Medulla oblongata (tissue), 1 donor: Measurements from ENCODE around the gene PLSCR4.

Source experiments
- DNase-seq: peaks from one replicate; pipeline ENCODE4 v3.0.0-alpha.2; 2015; ENCODE audit errors: extremely low spot score

Gene PLSCR4

GRCh38 chr3:146195030-146195429 lies 55.9 kb downstream of the PLSCR4 start:
- DNase-seq, result no peak

- DNase-seq, result no peak
These were observed 59.9 kb downstream of the PLSCR4 start for GRCh38 chr3:146191051-146191450.

DNA sequence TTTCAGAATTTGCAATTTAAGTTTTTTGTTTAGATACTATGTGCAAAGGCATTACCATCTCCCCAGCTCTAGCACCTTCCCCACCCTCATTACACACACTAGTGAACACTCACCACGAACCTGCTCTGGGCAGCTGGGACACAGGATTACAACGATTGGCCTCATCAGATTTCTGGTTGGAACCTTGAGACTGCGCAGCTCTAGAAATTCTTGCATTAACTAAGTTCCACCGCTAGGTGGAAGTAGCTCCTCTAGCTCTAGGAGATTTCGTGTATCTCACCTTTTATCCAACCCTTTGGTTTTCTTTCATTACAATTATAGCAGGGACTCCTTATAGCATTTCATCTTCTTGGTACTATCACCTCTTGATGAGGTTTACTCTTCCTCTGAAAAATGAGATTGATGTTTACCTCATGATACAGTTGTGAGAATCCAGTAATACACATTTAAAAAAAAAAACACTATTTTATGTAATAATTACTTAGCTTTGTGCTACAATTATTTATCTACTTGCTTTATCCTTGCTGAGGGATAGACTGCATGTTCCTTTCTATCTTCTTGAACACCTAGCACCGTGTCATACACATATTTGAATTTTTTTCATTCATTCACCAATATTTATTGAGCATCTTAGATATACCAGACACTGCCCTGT lies 61.3 kb downstream of the PLSCR4 start:
- DNase-seq, result peak; percentile 68

DNA sequence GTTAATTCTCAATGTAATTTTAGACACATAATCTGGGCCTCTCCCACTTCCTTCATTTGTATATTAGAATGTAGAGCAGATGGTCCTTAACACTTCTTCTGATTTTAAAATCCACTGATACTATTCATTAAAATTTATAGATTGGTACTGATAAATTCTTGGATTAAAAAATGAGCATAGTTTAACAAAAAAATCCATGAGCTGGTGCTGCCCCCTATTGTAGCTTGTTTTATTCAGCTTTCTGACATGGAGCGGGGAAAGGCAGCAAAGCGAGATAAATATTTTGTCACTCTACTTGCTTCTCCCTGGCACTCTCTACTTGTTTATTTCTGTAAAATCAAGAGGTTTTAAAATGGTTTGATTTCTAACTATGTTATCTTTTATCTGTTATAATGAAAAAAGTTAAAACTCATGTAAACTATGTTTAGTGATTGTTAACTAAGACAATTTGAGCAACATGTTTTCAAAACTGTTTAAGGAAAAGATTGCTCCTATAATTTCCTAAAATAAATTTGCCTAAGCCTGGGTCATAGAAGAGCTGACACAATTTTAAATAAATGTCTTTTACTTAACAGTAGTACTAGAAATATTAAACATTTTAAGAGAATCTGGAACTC lies 63.5 kb downstream of the PLSCR4 start:
- peak; percentile 71 for DNase-seq

GRCh38 chr3:146184241-146185015 lies 66.5 kb downstream of the PLSCR4 start:
- no peak for DNase-seq

- no peak for DNase-seq
These were observed 69.7 kb downstream of the PLSCR4 start for GRCh38 chr3:146181216-146181615.

DNA sequence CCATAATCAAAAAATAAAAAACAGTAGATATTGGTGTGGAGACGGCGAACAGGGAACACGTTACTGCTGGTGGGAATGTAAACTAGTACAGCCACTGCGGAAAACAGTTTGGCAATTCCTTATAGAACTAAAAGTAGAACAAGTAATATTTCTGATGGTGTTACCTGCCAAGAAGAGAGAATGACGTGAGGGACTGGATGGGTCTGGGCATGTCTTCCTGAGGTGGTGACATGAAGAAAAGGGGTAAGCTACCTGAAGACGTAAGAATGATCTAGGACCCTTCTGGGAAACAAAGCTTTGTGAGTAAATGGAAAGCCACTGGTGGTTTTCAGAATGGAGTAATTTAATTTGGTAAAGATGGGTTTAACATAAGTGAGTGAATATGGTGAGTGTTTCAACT lies 70.5 kb downstream of the PLSCR4 start:
- no peak for DNase-seq

- peak; percentile 47 for DNase-seq
These were observed 72.8 kb downstream of the PLSCR4 start for GRCh38 chr3:146178006-146178689.

GRCh38 chr3:146177519-146177918 lies 73.4 kb downstream of the PLSCR4 start:
- DNase-seq, result peak; percentile 56

DNA sequence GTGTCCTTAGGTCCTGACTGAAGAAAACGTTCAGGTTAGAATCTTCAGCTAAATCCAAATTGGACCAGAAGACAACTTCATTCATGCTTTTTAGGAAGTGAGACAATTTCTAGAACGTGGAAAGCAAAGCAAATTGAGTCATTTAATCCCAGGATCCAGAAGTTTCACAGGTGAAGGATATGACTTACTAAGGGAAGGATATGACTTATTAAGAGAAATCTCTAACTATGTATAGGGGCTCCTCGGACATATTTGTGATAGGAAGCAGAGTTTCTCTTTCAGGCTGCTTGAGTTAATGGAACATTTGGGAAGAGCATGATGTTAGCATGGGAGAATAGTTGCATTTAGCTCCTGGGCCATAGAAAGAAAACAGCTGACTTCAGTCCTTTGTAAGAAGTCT lies 73.8 kb downstream of the PLSCR4 start:
- no peak for DNase-seq

- DNase-seq, result no peak
These were observed 78.3 kb downstream of the PLSCR4 start for GRCh38 chr3:146172586-146172985.

- no peak for DNase-seq
These were observed 80.3 kb downstream of the PLSCR4 start for GRCh38 chr3:146170591-146170990.

DNA sequence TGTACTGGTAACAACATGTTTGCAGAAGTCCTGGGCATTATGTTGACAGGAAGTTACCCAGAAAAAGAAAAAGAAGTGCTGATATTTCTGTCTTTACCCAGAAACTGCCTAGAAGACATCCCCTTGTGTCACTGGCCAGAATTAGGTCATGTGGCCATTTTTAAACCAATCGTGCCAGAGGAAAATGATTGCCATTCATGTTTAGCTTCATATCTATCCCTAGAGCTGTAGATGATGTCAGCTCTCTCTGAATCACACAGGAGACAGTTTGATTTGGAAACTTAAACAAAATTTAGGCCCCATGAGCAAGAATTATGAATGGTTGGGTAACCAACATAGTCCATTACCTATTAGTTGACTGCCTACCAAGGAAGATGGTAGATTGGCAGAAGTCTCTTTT lies 81.0 kb downstream of the PLSCR4 start:
- no peak for DNase-seq

- DNase-seq, result no peak
These were observed 84.1 kb downstream of the PLSCR4 start for GRCh38 chr3:146166826-146167225.

- DNase-seq, result no peak
These were observed 84.5 kb downstream of the PLSCR4 start for GRCh38 chr3:146166415-146166821.

- no peak for DNase-seq
These were observed 85.0 kb downstream of the PLSCR4 start for GRCh38 chr3:146165877-146166276.

DNA sequence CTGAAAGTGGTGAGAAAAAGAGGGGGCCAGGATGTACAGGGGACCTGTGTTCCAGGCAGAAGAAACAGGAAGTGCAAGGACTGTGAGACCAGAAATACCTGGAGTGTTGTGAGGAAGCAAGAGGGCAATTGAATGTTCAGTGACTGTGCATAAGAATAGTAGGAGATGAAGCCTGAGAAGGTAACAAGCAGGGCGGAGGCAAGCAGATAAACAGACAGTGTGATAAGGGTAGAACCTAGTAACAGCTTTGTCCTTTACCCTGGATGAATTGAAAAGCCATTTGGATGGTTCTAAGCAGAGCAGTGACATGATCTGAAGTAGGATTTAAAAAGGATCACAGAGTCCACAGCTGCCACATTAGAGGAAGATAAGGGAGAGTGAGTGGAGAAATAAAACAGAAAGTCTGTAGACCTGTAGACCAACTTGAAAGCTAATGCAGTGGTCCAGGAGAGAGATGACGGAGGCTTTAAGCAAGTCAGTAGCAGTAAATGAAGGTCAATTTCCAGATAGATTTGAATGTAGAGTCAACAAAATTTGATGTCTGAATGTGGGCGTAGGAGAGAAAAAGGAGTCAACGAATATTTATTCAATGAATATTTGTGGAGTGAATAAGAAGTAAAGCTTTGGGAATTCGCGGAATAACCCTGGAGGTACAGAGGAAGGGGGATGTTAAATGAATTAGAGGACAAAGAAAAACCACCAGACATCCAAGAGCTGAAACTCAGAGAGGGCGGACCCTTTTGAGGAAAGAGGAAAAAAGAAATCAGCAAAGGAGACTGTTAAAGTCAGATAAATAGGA lies 85.7 kb downstream of the PLSCR4 start:
- DNase-seq, result no peak

- DNase-seq, result no peak
These were observed 86.4 kb downstream of the PLSCR4 start for GRCh38 chr3:146164506-146164905.

GRCh38 chr3:146164071-146164470 lies 86.8 kb downstream of the PLSCR4 start:
- no peak for DNase-seq

DNA sequence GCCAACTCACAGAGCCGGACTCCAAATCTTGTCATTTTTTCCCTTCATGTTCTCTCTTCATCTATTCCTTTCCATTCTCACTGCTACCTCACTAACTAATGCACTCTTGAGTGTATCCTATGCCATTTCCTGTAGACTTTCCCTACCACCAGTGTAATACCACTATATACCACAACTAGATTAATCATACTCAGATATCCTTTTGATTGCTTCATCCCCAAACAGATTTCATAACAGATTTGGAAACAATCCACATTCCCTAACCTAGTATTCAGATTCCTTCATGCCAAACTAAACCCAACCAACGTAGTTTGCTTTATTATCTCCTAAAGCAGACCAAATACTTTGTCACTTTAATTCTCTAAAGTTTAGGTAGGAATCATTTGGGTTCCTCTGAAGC lies 87.3 kb downstream of the PLSCR4 start:
- DNase-seq, result no peak

DNA sequence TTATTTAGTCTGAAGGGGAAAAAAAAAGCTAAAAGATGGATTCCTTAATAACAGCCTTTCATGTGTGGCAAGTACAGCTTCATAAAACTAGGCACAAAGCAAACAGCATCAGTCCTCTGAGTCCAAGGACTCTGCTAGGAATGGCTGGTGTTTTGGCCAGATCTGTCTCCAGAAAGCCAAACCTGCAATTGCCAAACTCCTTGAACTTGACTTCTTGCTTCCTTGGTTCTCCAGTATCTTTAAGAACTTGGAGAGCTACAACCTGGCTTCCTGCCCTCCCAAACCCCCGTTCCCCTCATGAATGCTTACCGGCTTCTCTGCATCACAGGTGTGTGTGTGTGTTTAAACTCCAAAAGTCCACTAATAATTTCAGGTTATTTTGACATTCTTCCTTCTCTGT lies 88.3 kb downstream of the PLSCR4 start:
- no peak for DNase-seq

- peak; percentile 52 for DNase-seq
These were observed 89.3 kb downstream of the PLSCR4 start for GRCh38 chr3:146161663-146162002.
